ENCODE measurements around the gene RFNG.

The RFNG gene

DNA sequence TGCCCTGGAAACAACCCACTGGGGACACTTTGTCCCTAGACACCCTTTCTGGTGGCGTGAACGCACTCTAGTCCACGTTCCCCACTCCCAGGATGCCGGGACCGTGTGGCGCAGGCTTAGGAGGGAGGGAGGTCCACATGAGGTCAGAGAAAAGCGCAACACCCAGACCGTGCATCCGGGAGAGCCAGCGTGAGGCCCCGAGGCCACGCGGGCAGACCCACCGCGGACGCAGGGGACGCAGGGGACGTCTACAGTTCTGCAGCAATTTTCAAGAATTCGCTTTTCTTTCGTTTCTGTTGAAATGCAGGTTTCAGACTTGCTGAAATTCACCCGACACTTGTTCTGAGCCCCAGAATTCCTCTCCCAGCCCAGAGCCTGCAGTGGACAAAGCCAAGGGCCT lies 4.7 kb downstream of the RFNG start:
- Histone ChIP-seq H3K4me2 (ENCODE audit: low read length) (no peak overlapping the region), H3K9me3 (ENCODE audit: control insufficient read depth, insufficient read depth, low read length) (no peaks in the 10 kb centered on the region), H3K79me2 (ENCODE audit: control insufficient read depth, low read length) (peaks cover 3% of the 10 kb centered on the region; the same call in 1 of the 2 replicates), H3K4me1 (ENCODE audit: control insufficient read depth, low read length) (peaks cover 9% of the 10 kb centered on the region), H3F3A (ENCODE audit: control insufficient read depth, insufficient read depth) (no peaks in the 10 kb centered on the region), H3K27me3 (ENCODE audit: control insufficient read depth, low read length) (no peaks in the 10 kb centered on the region), H3K4me3 (ENCODE audit: low read length) (no peak overlapping the region), H3K36me3 (ENCODE audit: control insufficient read depth, low read length) (no peaks in the 10 kb centered on the region), H3K27ac (ENCODE audit: low read depth, low read length) (no peak overlapping the region), H3K9me2 (replicated peaks; ENCODE audit: control insufficient read depth, low read length) (no peaks in the 10 kb centered on the region), H4K20me1 (ENCODE audit: control insufficient read depth, insufficient read depth, low read depth, low read length) (no peaks in the 10 kb centered on the region)
- no peak for TF ChIP-seq EZH2phosphoT487 (IDR thresholded peaks at IDR 0.05; ENCODE audit: borderline replicate concordance, low read length)
- TF ChIP-seq, protein P1, sequence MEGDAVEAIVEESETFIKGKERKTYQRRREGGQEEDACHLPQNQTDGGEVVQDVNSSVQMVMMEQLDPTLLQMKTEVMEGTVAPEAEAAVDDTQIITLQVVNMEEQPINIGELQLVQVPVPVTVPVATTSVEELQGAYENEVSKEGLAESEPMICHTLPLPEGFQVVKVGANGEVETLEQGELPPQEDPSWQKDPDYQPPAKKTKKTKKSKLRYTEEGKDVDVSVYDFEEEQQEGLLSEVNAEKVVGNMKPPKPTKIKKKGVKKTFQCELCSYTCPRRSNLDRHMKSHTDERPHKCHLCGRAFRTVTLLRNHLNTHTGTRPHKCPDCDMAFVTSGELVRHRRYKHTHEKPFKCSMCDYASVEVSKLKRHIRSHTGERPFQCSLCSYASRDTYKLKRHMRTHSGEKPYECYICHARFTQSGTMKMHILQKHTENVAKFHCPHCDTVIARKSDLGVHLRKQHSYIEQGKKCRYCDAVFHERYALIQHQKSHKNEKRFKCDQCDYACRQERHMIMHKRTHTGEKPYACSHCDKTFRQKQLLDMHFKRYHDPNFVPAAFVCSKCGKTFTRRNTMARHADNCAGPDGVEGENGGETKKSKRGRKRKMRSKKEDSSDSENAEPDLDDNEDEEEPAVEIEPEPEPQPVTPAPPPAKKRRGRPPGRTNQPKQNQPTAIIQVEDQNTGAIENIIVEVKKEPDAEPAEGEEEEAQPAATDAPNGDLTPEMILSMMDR (IDR thresholded peaks at IDR 0.05; ENCODE audit: low read depth, low read length, poor library complexity, severe bottlenecking) = no peak

DNA sequence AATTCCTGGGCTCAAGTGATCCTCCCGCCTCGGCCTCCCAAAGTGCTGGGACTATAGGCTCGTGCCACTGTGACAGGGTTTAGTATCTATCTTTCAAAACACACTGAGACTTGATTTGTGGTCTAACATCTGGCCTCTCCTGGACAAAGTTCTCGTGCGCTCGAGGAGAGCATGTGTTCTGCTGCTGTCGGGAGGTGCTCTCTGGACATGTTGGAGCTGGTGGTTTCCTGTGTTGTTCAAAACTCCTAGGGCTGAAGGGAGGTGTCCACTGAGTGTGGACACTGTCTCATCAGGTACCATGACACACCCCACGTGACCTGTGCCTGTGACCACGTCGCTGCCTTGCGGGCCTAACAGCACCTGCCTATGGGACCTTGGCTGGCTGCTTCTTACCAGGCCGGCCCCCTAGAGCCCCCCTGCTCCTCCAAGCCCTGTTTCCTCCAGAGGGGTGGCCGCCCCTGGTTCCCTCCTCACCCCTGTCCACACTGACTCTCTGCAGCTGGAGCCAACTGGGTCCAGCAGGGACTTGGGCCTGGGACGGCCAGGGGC lies 5.6 kb downstream of the RFNG start:
- no peaks in the 10 kb centered on the region for H3K9me3 ChIP-seq (ENCODE audit: control insufficient read depth, insufficient read depth, low read length)
- H3K79me2 ChIP-seq (ENCODE audit: control insufficient read depth, low read length) = peaks cover 1% of the 10 kb centered on the region; the same call in 1 of the 2 replicates
- no peak overlapping the region for H3K27ac ChIP-seq (ENCODE audit: low read depth, low read length)
- TF ChIP-seq, protein P1 (IDR thresholded peaks at IDR 0.05; ENCODE audit: low read depth, low read length, poor library complexity, severe bottlenecking) = no peak
- TF ChIP-seq EZH2phosphoT487 (IDR thresholded peaks at IDR 0.05; ENCODE audit: borderline replicate concordance, low read length) = no peak
- no peak overlapping the region for H3K4me2 ChIP-seq (ENCODE audit: low read length)
- H3K4me3 ChIP-seq (ENCODE audit: low read length) = no peak overlapping the region
- H3K36me3 ChIP-seq (ENCODE audit: control insufficient read depth, low read length) = no peaks in the 10 kb centered on the region
- no peaks in the 10 kb centered on the region for H3K27me3 ChIP-seq (ENCODE audit: control insufficient read depth, low read length)
- peaks cover 8% of the 10 kb centered on the region for H3K4me1 ChIP-seq (ENCODE audit: control insufficient read depth, low read length)
- H3F3A ChIP-seq (ENCODE audit: control insufficient read depth, insufficient read depth) = no peaks in the 10 kb centered on the region
- no peaks in the 10 kb centered on the region for H4K20me1 ChIP-seq (ENCODE audit: control insufficient read depth, insufficient read depth, low read depth, low read length)
- H3K9me2 ChIP-seq (replicated peaks; ENCODE audit: control insufficient read depth, low read length) = no peaks in the 10 kb centered on the region

DNA sequence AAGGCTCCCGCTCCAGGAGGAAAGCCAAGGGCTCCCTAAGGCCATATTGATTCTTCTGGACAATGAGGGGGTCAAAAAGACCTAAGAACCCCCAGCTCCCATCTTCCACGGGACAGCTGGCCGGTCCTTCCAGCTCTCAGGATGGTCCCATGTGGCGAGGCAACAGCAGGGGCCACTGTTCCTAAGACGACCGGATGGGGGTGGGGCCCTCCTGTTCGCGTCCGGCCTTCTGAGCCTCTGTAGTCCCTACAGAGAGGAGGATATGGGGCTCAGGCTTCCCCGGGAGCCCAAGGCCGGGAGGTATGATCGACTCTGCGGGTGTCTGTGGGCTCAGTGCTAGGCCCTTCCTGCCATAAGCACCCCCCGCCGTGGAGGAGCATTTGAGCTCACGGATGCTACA lies 8.1 kb downstream of the RFNG start:
- H3K4me1 ChIP-seq (ENCODE audit: control insufficient read depth, low read length) = peaks cover 7% of the 10 kb centered on the region; the same call in 1 of the 2 replicates
- no peaks in the 10 kb centered on the region for H3K27me3 ChIP-seq (ENCODE audit: control insufficient read depth, low read length)
- TF ChIP-seq, protein P1 (IDR thresholded peaks at IDR 0.05; ENCODE audit: low read depth, low read length, poor library complexity, severe bottlenecking) = no peak
- no peak for TF ChIP-seq EZH2phosphoT487 (IDR thresholded peaks at IDR 0.05; ENCODE audit: borderline replicate concordance, low read length)
- no peaks in the 10 kb centered on the region for H3K79me2 ChIP-seq (ENCODE audit: control insufficient read depth, low read length)
- H3K9me3 ChIP-seq (ENCODE audit: control insufficient read depth, insufficient read depth, low read length) = no peaks in the 10 kb centered on the region
- H3K9me2 ChIP-seq (replicated peaks; ENCODE audit: control insufficient read depth, low read length) = no peaks in the 10 kb centered on the region
- no peaks in the 10 kb centered on the region for H3F3A ChIP-seq (ENCODE audit: control insufficient read depth, insufficient read depth)
- H3K36me3 ChIP-seq (ENCODE audit: control insufficient read depth, low read length) = no peaks in the 10 kb centered on the region
- H3K27ac ChIP-seq (ENCODE audit: low read depth, low read length) = no peak overlapping the region
- H3K4me2 ChIP-seq (ENCODE audit: low read length) = no peak overlapping the region
- no peaks in the 10 kb centered on the region for H4K20me1 ChIP-seq (ENCODE audit: control insufficient read depth, insufficient read depth, low read depth, low read length)
- H3K4me3 ChIP-seq (ENCODE audit: low read length) = no peak overlapping the region
